Tracheal epithelial cell (primary cell): Measurements from ENCODE around the gene CTSE. TPM values are rescaled to one million over a fixed set of nuclear protein-coding genes. Genes with fewer than 3 reads are reported as not detected.

Source experiments
- total RNA-seq: library from RNA; depleted of rRNA; stranded (reverse); fragments of >200 nt; gene quantifications from 2 replicates; pipeline ENCODE4 v1.2.1, GENCODE V29; 2014

The CTSE gene
- 1.9 TPM in 1 of 2 replicates, not detected in the other for total RNA-seq

DNA sequence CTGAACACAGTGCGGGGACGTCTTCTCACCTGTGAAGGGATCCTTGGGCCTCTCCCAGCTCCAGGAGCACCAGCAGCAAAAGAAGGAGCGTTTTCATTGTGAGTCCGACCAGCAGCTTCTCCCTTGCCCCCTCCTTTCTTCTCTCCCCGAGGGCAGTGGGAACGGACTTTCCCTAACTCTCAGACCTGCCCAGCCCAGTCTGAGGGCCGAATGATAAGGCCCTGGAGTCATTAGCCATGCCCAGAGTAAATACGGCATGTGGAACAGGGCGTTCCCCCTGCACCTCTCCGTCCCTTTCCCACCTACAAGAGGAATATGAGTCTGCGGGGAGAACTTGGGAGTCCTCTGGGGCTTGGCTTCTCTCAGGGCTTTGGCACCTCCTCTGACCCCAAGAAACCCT is at the start of gene CTSE:
CTSE (minus strand) TSS at position 201 of the 400 bp plus-strand sequence; CDS start at position 97, 104 bp downstream.

GRCh38 chr1:206052919-206053610 is 29.4 kb upstream of the CTSE start, which contains the start of gene RHEX:
Gene RHEX, plus strand, starts transcription at chr1:206053173. Its CDS starts 44,656 bp downstream, at chr1:206097829.

DNA sequence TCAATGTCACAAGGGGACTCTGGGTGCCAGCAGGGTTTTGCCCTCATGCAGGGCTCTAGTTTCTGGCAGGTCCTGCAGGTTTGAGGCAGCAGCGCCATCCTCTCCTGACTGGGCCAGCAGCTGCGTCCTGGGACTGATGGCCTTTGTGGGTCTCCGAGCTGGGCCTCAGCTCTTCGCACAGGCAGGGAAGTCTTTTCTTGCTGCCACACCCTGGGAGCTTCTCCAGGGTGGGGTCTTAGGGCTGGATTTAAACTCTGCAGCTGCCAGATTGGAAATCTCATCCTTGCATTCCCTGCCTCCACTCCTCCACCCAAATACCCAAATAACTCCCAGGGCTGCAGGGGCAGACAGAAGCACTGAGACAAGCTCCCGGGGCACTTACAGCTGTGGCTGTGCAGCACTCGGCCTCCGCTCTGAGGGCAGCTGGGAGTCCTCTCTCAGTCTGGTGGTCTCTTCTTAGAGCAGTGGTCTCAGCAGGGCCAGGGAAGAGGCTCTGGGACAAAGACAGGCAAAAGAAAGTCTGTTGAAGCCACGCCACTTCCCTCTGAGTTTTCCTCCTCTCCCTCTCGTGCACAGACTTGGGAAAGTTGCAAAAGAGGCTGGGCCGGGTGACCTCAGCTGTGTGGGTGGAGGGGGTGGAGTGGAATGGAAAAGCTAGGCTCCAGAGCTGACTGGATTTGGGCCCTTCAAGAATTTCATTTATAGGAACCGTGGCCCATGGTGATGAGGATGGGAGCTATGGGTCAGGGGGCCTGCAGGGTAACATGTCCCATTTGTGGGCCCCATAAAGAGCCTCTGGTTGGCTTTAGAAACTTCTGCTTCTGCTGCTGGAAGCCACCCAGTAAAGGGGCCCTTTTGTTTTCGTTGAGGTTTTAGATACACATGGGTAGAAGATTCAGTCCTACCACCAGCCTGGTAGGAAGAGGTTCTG is 20.6 kb downstream of the CTSE start, which contains the start of gene RAB7B:
RAB7B (minus strand) TSS at position 525 of the 931 bp plus-strand sequence. CDS start 9,260 bp downstream, outside the sequence.

Other genes with a start within 250 kb of the CTSE start
- 22.9 and 25.8 TPM in 2 replicates for gene RAB29, start 248.4 kb downstream of the CTSE start, total RNA-seq
- 7.2 and 11.3 TPM in 2 replicates for gene SLC41A1, start 210.7 kb downstream of the CTSE start, total RNA-seq
- gene PM20D1, start 173.8 kb downstream of the CTSE start, total RNA-seq: not detected in 2 replicates
- under 0.01 TPM in 1 of 2 replicates, not detected in the other for gene SLC26A9, start 80.4 kb downstream of the CTSE start, total RNA-seq
- 4.6 and 7.2 TPM in 2 replicates for gene RAB7B, start 20.5 kb downstream of the CTSE start, total RNA-seq
- gene RHEX, start 29.3 kb upstream of the CTSE start, total RNA-seq: 2.2 TPM in 1 of 2 replicates, not detected in the other
- not detected in 2 replicates for gene AVPR1B, start 93.5 kb upstream of the CTSE start, total RNA-seq
- 0.43 and 1.4 TPM in 2 replicates for gene FAM72A, start 178.9 kb upstream of the CTSE start, total RNA-seq
- gene SRGAP2, start 179.6 kb upstream of the CTSE start, total RNA-seq: 12.6 and 27.5 TPM in 2 replicates